Fibroblast of mammary gland (primary cell): ENCODE data around the gene HOATZ.

ENCODE experiments used
- DNase-seq: peaks from one replicate; pipeline ENCODE4 v3.0.0-alpha.2; 2010; ENCODE audit warnings: low read depth
- H3K4me3 ChIP-seq: 2 replicates; pipeline ENCODE4 v1.5.1; 2011; ENCODE audit warnings: low read depth, mild to moderate bottlenecking, low read length, moderate library complexity; ENCODE audit not compliant: control insufficient read depth
- TF ChIP-seq, protein P1 (sequence below): conservative IDR thresholded peaks from 2 replicates; pipeline ENCODE4 v1.5.1; 2011; ENCODE audit warnings: low read depth, low read length, inconsistent platforms; ENCODE audit not compliant: control insufficient read depth, insufficient read depth

HOATZ gene

DNA sequence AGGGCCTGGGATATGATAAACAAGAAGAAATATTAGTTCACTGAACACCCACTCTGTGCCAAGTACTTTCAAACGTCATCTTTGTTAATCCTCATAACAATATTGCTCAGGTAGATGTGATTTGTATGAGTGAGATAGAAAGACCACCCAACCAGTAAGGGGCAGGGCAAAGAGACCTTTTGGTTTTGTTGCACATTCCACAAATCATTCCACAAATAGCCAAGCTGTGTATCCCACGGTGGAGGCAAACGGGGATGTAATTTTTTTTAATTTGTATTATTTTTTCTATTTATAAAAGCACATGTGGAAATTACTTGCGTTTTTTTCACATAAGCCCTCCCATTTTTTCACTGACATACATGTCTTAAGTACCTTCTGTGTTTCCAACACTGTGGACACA lies 54.9 kb downstream of the HOATZ start:
- TF ChIP-seq, protein P1, sequence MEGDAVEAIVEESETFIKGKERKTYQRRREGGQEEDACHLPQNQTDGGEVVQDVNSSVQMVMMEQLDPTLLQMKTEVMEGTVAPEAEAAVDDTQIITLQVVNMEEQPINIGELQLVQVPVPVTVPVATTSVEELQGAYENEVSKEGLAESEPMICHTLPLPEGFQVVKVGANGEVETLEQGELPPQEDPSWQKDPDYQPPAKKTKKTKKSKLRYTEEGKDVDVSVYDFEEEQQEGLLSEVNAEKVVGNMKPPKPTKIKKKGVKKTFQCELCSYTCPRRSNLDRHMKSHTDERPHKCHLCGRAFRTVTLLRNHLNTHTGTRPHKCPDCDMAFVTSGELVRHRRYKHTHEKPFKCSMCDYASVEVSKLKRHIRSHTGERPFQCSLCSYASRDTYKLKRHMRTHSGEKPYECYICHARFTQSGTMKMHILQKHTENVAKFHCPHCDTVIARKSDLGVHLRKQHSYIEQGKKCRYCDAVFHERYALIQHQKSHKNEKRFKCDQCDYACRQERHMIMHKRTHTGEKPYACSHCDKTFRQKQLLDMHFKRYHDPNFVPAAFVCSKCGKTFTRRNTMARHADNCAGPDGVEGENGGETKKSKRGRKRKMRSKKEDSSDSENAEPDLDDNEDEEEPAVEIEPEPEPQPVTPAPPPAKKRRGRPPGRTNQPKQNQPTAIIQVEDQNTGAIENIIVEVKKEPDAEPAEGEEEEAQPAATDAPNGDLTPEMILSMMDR: no peak
- no peak for DNase-seq
- H3K4me3 ChIP-seq: no peak overlapping the region

DNA sequence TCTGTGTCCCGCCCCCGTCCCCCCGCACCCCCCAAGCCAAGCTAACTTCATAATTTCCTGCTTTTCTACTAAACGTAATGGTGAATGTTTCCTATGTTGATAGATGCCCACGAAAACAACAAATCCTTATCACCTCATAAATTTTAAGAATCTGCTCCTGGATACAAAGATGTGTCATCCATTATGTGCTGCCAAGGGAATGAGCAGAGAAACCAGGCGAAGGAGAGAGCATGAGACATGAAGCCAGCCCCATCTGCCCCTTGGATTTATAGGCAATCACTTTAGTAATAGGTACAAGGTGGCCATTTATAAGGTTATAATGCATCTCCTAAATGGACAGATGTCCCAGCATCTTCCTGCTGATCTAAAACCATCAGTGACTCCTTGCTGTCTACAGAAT lies 56.2 kb downstream of the HOATZ start:
- TF ChIP-seq, protein P1: no peak
- H3K4me3 ChIP-seq: no peak overlapping the region
- DNase-seq: peak; percentile 55

DNA sequence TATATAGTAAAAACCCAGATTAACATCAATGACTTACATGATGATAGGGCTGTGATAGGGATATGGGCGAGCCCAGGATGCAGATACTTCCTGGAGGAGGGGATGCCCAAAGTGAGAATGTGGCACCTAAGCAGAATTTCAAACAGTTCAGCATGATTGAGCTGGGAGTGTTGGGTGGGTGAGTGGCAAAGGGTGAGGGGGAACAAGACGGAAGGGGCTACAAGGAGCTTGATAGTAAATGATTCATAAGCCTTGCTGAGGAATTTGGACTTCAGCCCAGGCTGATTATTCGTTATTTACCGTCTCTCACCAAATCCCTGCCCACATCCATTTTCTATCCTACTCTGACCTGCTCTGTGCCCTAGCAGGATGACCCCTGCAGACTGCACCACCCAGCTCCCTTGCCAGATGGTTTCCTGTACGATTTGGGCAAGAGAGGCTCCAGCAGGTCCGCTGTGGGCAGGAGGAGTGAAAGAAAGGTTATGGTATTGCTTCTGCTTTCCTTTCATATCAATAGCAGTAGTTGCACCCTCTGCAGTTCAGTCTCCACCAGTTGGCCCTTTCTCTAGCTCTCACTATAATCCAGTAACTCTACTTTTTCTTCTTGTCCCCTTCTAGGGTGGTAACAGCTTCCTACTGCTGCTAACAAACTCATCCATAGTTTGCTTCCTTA lies 57.4 kb downstream of the HOATZ start:
- TF ChIP-seq, protein P1: no peak
- H3K4me3 ChIP-seq: no peak overlapping the region
- peak; percentile 47 for DNase-seq

DNA sequence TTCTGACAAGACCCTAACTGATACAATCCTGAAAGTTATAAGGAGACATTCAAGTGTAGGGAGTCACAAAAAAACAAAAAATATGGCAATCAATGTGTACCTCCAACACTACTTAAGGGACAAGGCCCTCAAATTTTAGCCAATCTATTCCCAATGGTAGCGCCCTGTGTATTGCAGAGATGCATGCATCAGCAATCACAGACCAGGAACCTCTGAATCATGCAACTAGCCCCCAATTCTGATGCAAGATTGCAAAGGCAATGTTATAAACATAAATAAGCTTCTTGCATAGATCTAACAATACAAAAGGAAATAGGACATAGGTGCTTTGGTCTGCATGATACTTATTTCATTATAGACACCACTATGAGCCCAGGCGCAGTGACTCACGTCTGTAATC lies 58.0 kb downstream of the HOATZ start:
- TF ChIP-seq, protein P1: no peak
- no peak for DNase-seq
- no peak overlapping the region for H3K4me3 ChIP-seq

DNA sequence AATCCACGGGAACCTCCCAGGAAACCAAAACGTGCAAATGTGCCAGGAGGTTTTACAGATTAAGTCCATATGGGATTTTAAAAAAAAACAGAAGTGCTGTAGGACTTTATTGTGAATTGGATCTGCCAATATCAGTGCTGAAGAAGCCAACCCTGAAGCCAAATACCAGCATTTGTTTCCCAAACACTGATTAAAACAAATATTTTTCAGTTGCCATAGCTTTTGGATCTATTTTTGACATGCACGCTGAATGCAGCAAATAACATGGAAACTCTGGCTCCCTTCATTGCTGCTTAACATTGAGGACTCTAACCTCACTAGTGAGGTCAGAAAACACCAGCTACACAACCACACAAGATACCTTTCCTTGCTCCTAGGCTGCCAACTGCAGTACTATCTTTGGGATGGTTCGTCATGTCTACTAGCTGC lies 59.3 kb downstream of the HOATZ start:
- peak; percentile 33 for DNase-seq
- H3K4me3 ChIP-seq: no peak overlapping the region
- TF ChIP-seq, protein P1: no peak

DNA sequence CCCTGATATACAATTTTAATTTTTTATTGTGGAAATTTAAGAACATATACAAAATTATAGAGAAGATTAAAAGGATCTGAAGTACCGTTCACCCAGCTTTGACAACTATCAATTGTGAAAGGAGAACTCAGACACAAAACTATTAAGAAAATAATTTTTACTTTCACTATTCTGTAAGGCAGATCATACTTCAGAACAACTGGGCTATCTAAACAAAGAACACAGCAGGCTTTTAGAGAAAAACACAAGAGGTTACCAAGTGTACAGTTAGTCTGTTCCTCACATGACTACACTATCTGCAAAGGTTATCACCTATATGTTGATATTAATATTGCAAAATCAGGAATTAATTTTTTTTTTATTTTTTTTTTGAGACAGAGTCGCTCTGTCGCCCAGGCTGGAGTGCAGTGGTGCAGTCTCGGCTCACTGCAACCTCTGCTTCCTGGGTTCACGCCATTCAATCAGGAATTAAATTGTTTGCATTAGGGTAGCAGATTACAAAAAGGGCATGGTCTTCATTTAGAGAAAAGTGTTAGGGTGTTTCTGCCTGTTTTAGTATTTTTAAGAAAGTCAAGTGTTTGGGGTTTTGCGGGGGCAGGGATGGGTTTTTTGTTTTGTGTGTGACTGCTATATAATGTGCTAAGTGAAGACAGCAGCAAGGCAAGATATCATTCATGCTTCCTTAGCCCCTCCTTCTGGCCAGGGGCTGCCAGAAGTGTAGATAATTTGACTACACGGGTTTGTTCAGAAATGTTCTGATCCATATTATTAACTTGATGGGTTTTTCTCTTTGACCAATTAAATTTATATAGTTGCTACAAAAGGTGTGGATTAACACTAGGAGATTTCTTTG lies 60.0 kb downstream of the HOATZ start:
- TF ChIP-seq, protein P1: no peak
- no peak overlapping the region for H3K4me3 ChIP-seq

More for the DNA sequence above, 60.0 kb downstream of the HOATZ start:
- no peak for DNase-seq
